Smooth muscle cell (in vitro differentiated cells): ENCODE measurements around the gene TOX2. TPM values are rescaled to one million over a fixed set of nuclear protein-coding genes. Genes with fewer than 3 reads are reported as not detected.

Source experiments
- DNase-seq: peaks from one replicate; lab custom pipeline; 2025; ENCODE audit not compliant: unreplicated experiment; lab: John Stamatoyannopoulos, UW
- H2AFZ ChIP-seq: fragments of 200-600 bp; sonication (generic); 2 replicates; pipeline ENCODE4 v1.6.0; 2016; ENCODE audit warnings: antibody characterized with exemption, low read depth, mild to moderate bottlenecking
- H3F3A ChIP-seq: fragments of 200-600 bp; sonication (generic); 2 replicates; pipeline ENCODE4 v1.6.0; 2017; ENCODE audit warnings: antibody characterized with exemption, low read depth
- H3K27ac ChIP-seq: fragments of 200-600 bp; sonication (generic); 2 replicates; pipeline ENCODE4 v1.5.1; 2016; ENCODE audit warnings: low read depth, mild to moderate bottlenecking
- H3K27me3 ChIP-seq: fragments of 200-600 bp; sonication (generic); 2 replicates; pipeline ENCODE4 v1.6.1; 2016; ENCODE audit warnings: low read depth, mild to moderate bottlenecking
- H3K36me3 ChIP-seq: fragments of 200-600 bp; sonication (generic); 2 replicates; pipeline ENCODE4 v1.5.1; 2016; ENCODE audit warnings: low read depth
- H3K4me1 ChIP-seq: fragments of 200-600 bp; sonication (generic); 2 replicates; pipeline ENCODE4 v1.5.1; 2016; ENCODE audit warnings: low read depth
- H3K4me2 ChIP-seq: fragments of 200-600 bp; sonication (generic); 2 replicates; pipeline ENCODE4 v1.6.0; 2016; ENCODE audit warnings: mild to moderate bottlenecking
- H3K4me3 ChIP-seq: fragments of 200-600 bp; sonication (generic); 2 replicates; pipeline ENCODE4 v1.5.1; 2016; ENCODE audit warnings: mild to moderate bottlenecking
- H3K79me2 ChIP-seq: fragments of 200-600 bp; sonication (generic); 2 replicates; pipeline ENCODE4 v1.6.0; 2016; ENCODE audit warnings: low read depth, mild to moderate bottlenecking
- H3K9ac ChIP-seq: fragments of 200-600 bp; sonication (generic); 2 replicates; pipeline ENCODE4 v1.6.0; 2016; ENCODE audit warnings: low read depth
- H3K9me3 ChIP-seq: fragments of 200-600 bp; sonication (generic); replicated peaks from 2 replicates; pipeline ENCODE4 v1.5.1; 2016; ENCODE audit warnings: low read depth
- H4K20me1 ChIP-seq: fragments of 200-600 bp; sonication (generic); 2 replicates; pipeline ENCODE4 v1.6.0; 2016; ENCODE audit warnings: low read depth
- CTCF ChIP-seq: fragments of 200-600 bp; sonication (generic); IDR thresholded peaks from 2 replicates; pipeline ENCODE4 v1.5.1; 2017; ENCODE audit warnings: borderline replicate concordance, mild to moderate bottlenecking, antibody characterized with exemption; ENCODE audit not compliant: insufficient read depth, poor library complexity, severe bottlenecking
- WGBS: methylation state at CpG from one replicate; pipeline ENCODE4 v1.1.7; 2016; ENCODE audit warnings: low lambda C conversion rate; 5-methylcytosine and 5-hydroxymethylcytosine counted together
- polyA plus RNA-seq: library from polyadenylated mRNA; unstranded; fragments of >200 nt; fragmentation: Nextera tagmentation; extraction: Ambion mirVana; gene quantifications from 2 replicates; pipeline ENCODE4 v1.2.1, GENCODE V29; 2016
- total RNA-seq: library from RNA; depleted of rRNA; stranded (reverse); fragments of >200 nt; gene quantifications from 2 replicates; pipeline ENCODE4 v1.2.3, GENCODE V29; 2014

Gene TOX2
- total and polyA plus RNA-seq, 2 experiments from 2014 or later: 1.1 to 3.8 TPM

DNA sequence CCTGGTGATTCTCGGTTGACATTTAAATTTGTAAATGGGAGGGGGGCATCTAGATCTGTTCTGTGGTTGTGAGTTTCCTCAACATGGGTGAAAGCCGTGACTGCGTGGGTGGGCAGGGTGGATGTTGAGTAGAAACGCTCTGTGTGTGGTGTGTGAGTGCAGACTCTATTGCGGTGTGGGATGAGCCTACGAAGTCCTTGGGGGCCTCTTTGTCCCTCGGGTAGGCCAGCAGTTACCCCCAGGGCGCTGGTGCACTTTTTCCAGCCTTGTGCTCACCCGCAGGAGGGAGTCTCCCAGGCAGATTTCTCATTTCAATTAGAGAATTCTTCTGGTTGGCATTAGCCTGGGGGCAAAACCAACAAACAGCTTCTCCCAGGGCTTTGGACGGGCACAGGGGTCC, 10.6 kb downstream of the TOX2 start:
- Histone ChIP-seq H3K27ac (no peak overlapping the region), H3K9ac (no peak overlapping the region), H3K79me2 (no peaks in the 10 kb centered on the region), H3K36me3 (no peaks in the 10 kb centered on the region), H3K4me1 (no peaks in the 10 kb centered on the region), H2AFZ (no peak overlapping the region), H3F3A (no peaks in the 10 kb centered on the region), H3K4me2 (no peak overlapping the region), H3K9me3 (no peaks in the 10 kb centered on the region), H4K20me1 (no peaks in the 10 kb centered on the region), H3K4me3 (no peak overlapping the region), H3K27me3 (peaks cover 43% of the 10 kb centered on the region)
- 59% methylated on average over 10 of the region's 10 CpGs for WGBS
- DNase-seq: no peak
- TF ChIP-seq CTCF: no peak

DNA sequence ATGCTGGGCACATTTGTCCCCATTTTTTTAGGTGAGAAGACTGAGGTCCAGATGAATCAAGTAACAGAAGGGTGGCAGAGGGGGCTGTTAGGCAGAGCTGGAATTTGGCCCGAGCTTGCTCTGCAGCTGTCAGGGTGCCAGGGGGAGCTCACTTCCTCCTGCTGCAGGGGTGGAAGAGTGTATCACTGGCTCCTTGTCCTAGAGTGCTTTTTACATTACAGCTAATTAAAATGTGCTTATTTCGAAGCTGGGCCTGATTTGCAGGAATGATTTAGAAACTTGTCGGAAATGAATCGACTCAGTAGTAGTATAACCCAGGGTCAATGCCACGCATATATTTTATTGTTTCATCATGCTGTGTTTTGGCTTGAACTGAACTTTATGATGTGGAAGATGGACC, 11.1 kb downstream of the TOX2 start:
- H4K20me1 ChIP-seq: no peaks in the 10 kb centered on the region
- no peaks in the 10 kb centered on the region for H3K9me3 ChIP-seq
- H3K36me3 ChIP-seq: no peaks in the 10 kb centered on the region
- H3K4me2 ChIP-seq: no peak overlapping the region
- 84% methylated on average over 5 of the region's 5 CpGs for WGBS
- no peak for TF ChIP-seq CTCF
- peaks cover 43% of the 10 kb centered on the region for H3K27me3 ChIP-seq
- no peaks in the 10 kb centered on the region for H3F3A ChIP-seq
- H2AFZ ChIP-seq: no peak overlapping the region
- H3K9ac ChIP-seq: no peak overlapping the region
- H3K27ac ChIP-seq: no peak overlapping the region
- no peak overlapping the region for H3K4me3 ChIP-seq
- H3K4me1 ChIP-seq: no peaks in the 10 kb centered on the region
- DNase-seq: no peak
- H3K79me2 ChIP-seq: no peaks in the 10 kb centered on the region

- Histone ChIP-seq H3F3A (no peaks in the 10 kb centered on the region), H3K27ac (no peak overlapping the region), H3K36me3 (no peaks in the 10 kb centered on the region), H4K20me1 (no peaks in the 10 kb centered on the region), H3K4me2 (no peak overlapping the region), H3K9ac (no peak overlapping the region), H3K4me1 (no peaks in the 10 kb centered on the region), H3K27me3 (peaks cover 39% of the 10 kb centered on the region), H3K4me3 (no peak overlapping the region), H3K9me3 (no peaks in the 10 kb centered on the region), H2AFZ (no peak overlapping the region), H3K79me2 (no peaks in the 10 kb centered on the region)
- DNase-seq: no peak
- WGBS: 83% methylated on average over 10 of the region's 10 CpGs
- TF ChIP-seq CTCF: no peak
These were observed 11.8 kb downstream of the TOX2 start for GRCh38 chr20:43926287-43927050.

- H3K4me3 ChIP-seq: no peak overlapping the region
- 100% methylated on average over 2 of the region's 2 CpGs for whole genome bisulfite sequencing
- no peaks in the 10 kb centered on the region for H3F3A ChIP-seq
- H3K36me3 ChIP-seq: no peaks in the 10 kb centered on the region
- H3K9me3 ChIP-seq: no peaks in the 10 kb centered on the region
- peaks cover 2% of the 10 kb centered on the region for H3K27me3 ChIP-seq
- no peaks in the 10 kb centered on the region for H3K79me2 ChIP-seq
- H3K4me1 ChIP-seq: no peaks in the 10 kb centered on the region
- no peak overlapping the region for H3K4me2 ChIP-seq
- no peak overlapping the region for H3K9ac ChIP-seq
- H2AFZ ChIP-seq: no peak overlapping the region
- TF ChIP-seq CTCF: no peak
- DNase-seq: no peak
- H4K20me1 ChIP-seq: no peaks in the 10 kb centered on the region
- H3K27ac ChIP-seq: no peak overlapping the region
These were observed 17.3 kb downstream of the TOX2 start for GRCh38 chr20:43931976-43932375.
